Naive thymus-derived CD4-positive, alpha-beta T cell (primary cell): Measurements from ENCODE around the gene AKAIN1. TPM values are rescaled to one million over a fixed set of nuclear protein-coding genes. Genes with fewer than 3 reads are reported as not detected.

Source experiments
- ATAC-seq: fragments of 150-1000 bp; cut with Tn5 transposase; 2 replicates; pipeline ENCODE4 v1.10.0; 2021; ENCODE audit warnings: mild to moderate bottlenecking, moderate library complexity
- CTCF ChIA-PET: fragments of 350-600 bp; sonication (Branson Sonifier 250); formaldehyde crosslinking; loops from one replicate; lab custom pipeline; 2021; ENCODE audit warnings: antibody characterized with exemption; lab: Charles Lee
- POLR2A ChIA-PET: fragments of 350-600 bp; sonication (Branson Sonifier 250); formaldehyde crosslinking; loops from one replicate; lab custom pipeline; 2021; ENCODE audit warnings: antibody characterized with exemption, inconsistent platforms; lab: Charles Lee
- DNase-seq, 9 donors: peaks; one replicate each; pipeline versions ENCODE4 v3.0.0 to v3.0.0-alpha.2; 2020 to 2022; ENCODE audit warnings: mixed read lengths in 1 of 9
- H3K27ac ChIP-seq: one replicate; pipeline ENCODE4 v1.7.0; 2013; ENCODE audit warnings: mild to moderate bottlenecking, low read depth, low read length, moderate library complexity
- H3K27me3 ChIP-seq, 2 donors: one replicate each; pipeline ENCODE4 v1.7.0; 2013; ENCODE audit warnings: low read length in 2 of 2, mild to moderate bottlenecking in 2 of 2, moderate library complexity in 2 of 2; ENCODE audit not compliant: control insufficient read depth in 2 of 2, insufficient read depth in 2 of 2
- H3K36me3 ChIP-seq, 3 experiments: 1 replicate in 2 of 3; 2 replicates in 1 of 3; pipeline ENCODE4 v1.7.0; 2013; ENCODE audit warnings: low read length in 3 of 3, mild to moderate bottlenecking in 3 of 3, moderate library complexity in 1 of 3; ENCODE audit not compliant: insufficient read depth in 3 of 3, control insufficient read depth in 2 of 3
- H3K4me1 ChIP-seq, 2 donors: one replicate each; pipeline ENCODE4 v1.7.0; 2013; ENCODE audit warnings: low read length in 2 of 2, mild to moderate bottlenecking in 2 of 2, moderate library complexity in 1 of 2; ENCODE audit not compliant: control insufficient read depth in 2 of 2, insufficient read depth in 2 of 2
- H3K4me3 ChIP-seq: 2 replicates; pipeline ENCODE4 v1.7.0; 2013; ENCODE audit warnings: mild to moderate bottlenecking, low read length
- H3K9me3 ChIP-seq, 3 experiments: 1 replicate in 2 of 3; 2 replicates in 1 of 3; pipeline ENCODE4 v1.7.0; 2013; ENCODE audit warnings: low read length in 3 of 3; ENCODE audit not compliant: control insufficient read depth in 2 of 3
- H3K27ac Mint-ChIP-seq, 9 donors: one replicate each; pipeline ENCODE4 v1.8.0; 2020 to 2022; ENCODE audit warnings: mixed read lengths in 9 of 9, mild to moderate bottlenecking in 8 of 9, moderate library complexity in 5 of 9, inconsistent platforms in 2 of 9
- H3K27me3 Mint-ChIP-seq, 5 donors: one replicate each; pipeline ENCODE4 v1.8.0; 2021 to 2022; ENCODE audit warnings: mixed read lengths in 5 of 5, mild to moderate bottlenecking in 1 of 5
- H3K36me3 Mint-ChIP-seq, 5 donors: one replicate each; pipeline ENCODE4 v1.8.0; 2020 to 2022; ENCODE audit warnings: mixed read lengths in 5 of 5, mild to moderate bottlenecking in 3 of 5, inconsistent platforms in 1 of 5
- H3K4me1 Mint-ChIP-seq, 7 donors: one replicate each; pipeline ENCODE4 v1.8.0; 2020 to 2022; ENCODE audit warnings: mixed read lengths in 7 of 7, mild to moderate bottlenecking in 3 of 7, inconsistent platforms in 1 of 7
- H3K4me3 Mint-ChIP-seq, 10 donors: one replicate each; pipeline ENCODE4 v1.8.0; 2020 to 2022; ENCODE audit warnings: mild to moderate bottlenecking in 10 of 10, mixed read lengths in 10 of 10, moderate library complexity in 6 of 10, inconsistent platforms in 2 of 10
- H3K9me3 Mint-ChIP-seq, 11 donors: one replicate each; pipeline ENCODE4 v1.8.0; 2020 to 2022; ENCODE audit warnings: mixed read lengths in 11 of 11, mild to moderate bottlenecking in 4 of 11, inconsistent platforms in 1 of 11, moderate library complexity in 1 of 11
- intact Hi-C, 2 donors: fragments of 100-400 bp; cut with micrococcal nuclease; formaldehyde crosslinking; loops; one replicate each; pipeline ENCODE4 v1.15.1; 2023
- polyA plus RNA-seq, 2 donors: library from polyadenylated mRNA; unstranded; fragments of 300-500 nt; fragmentation: Illumina TruSeq; gene quantifications; one replicate each; pipeline ENCODE4 v1.2.3, GENCODE V29; 2021
- total RNA-seq, 6 experiments: library from RNA in 5 of 6; stranded (reverse) in 5 of 6; gene quantifications; 1 replicate in 5 of 6; 2 replicates in 1 of 6; pipeline ENCODE4 v1.2.3 and lab custom pipeline; 2021 to 2026

The AKAIN1 gene
- total and polyA plus RNA-seq, 7 experiments from 2014 or later, result not detected

DNA sequence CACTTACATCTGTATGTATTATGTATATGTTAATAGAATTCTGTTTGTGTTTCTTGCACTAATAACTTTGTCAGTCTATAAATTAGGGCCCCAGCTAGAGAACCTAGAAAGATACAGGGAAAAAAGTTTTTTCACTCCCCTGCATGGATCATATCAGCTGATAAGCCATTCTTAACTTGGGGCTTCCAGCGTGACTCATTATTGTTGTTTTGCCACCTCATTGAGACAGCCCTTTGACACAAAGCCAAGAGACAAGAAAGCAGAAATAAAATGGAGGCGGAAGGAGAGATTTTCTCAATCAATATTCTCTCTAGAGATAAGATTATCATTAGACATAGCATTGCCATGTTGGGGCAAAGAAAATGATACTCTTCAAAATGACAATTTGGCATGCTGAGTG lies 93.4 kb downstream of the AKAIN1 start:
- ChIA-PET CTCF (interaction anchor here (1.1 kb wide), 1 partner anchor 132 kb away, joined by 3 read pairs; no protein-coding TSS in a partner anchor), POLR2A (interaction anchor here (1.0 kb wide), 1 partner anchor 193 kb away, joined by 3 read pairs; no protein-coding TSS in a partner anchor)
- Histone ChIP-seq H3K4me3 (no peak overlapping the region), H3K9me3 (no peaks in the 10 kb centered on the region), H3K36me3 (no peaks in the 10 kb centered on the region), H3K4me1 (no peaks in the 10 kb centered on the region), H3K27me3 (no peaks in the 10 kb centered on the region), H3K27ac (no peak overlapping the region)
- Mint-ChIP-seq H3K4me3 (no peak overlapping the region), H3K9me3 (no peaks in the 10 kb centered on the region), H3K27me3 (no peaks in the 10 kb centered on the region), H3K4me1 (peaks cover 0 to 15% (median 7%) of the 10 kb centered on the region in 7 donors), H3K27ac (peak overlapping the region in 1 of 9 donors; percentile 2), H3K36me3 (no peaks in the 10 kb centered on the region)
- ATAC-seq, result no peak
- no peak for DNase-seq
- intact Hi-C loops, result loop anchor here in 1 of 2 donors (1.0 to 10.0 kb wide), 5 partner anchors 193 to 787 kb away; partner anchors contain the start of gene EPB41L3

DNA sequence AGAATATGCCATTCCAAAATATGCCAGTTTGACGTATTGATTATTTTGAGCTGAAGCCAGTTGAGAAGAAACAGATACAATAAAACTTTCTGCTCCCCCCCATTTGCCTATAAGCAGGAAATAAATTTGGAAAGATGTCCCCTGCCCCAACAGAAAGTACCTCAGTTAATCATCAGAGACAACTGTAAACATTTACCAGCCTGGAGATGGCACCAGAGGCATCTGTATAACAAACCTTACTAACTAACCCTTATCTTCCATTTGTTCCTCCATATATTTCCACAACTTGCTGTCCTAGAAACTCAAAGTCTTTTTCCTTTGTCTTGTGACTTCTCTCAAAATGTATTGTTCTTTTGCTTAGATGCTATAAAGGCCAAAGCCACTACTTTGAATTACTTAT lies 93.8 kb downstream of the AKAIN1 start:
- Histone ChIP-seq H3K4me1 (no peaks in the 10 kb centered on the region), H3K27me3 (no peaks in the 10 kb centered on the region), H3K36me3 (no peaks in the 10 kb centered on the region), H3K9me3 (no peaks in the 10 kb centered on the region), H3K27ac (no peak overlapping the region), H3K4me3 (no peak overlapping the region)
- H3K4me3 Mint-ChIP-seq, result no peak overlapping the region
- peak overlapping the region in 1 of 9 donors; percentile 2 for H3K27ac Mint-ChIP-seq
- ChIA-PET POLR2A (interaction anchor here (1.0 kb wide), 2 partner anchors 134 to 194 kb away, joined by 3 to 4 read pairs; no protein-coding TSS in a partner anchor), CTCF (interaction anchor here (0.7 to 1.1 kb wide), 2 partner anchors 132 to 192 kb away, joined by 3 read pairs; partner anchors contain the start of gene ZBTB14)
- no peaks in the 10 kb centered on the region for H3K36me3 Mint-ChIP-seq
- H3K4me1 Mint-ChIP-seq, result peaks cover 0 to 12% (median 7%) of the 10 kb centered on the region in 7 donors
- intact Hi-C loops, result loop anchor here in 1 of 2 donors (1.0 to 10.0 kb wide), 5 partner anchors 194 to 787 kb away; partner anchors contain the start of gene EPB41L3
- ATAC-seq (no peak), DNase-seq (peak in 4 of 9 donors; percentile 16 to 30 (median 22))
- no peaks in the 10 kb centered on the region for H3K9me3 Mint-ChIP-seq
- H3K27me3 Mint-ChIP-seq, result no peaks in the 10 kb centered on the region

DNA sequence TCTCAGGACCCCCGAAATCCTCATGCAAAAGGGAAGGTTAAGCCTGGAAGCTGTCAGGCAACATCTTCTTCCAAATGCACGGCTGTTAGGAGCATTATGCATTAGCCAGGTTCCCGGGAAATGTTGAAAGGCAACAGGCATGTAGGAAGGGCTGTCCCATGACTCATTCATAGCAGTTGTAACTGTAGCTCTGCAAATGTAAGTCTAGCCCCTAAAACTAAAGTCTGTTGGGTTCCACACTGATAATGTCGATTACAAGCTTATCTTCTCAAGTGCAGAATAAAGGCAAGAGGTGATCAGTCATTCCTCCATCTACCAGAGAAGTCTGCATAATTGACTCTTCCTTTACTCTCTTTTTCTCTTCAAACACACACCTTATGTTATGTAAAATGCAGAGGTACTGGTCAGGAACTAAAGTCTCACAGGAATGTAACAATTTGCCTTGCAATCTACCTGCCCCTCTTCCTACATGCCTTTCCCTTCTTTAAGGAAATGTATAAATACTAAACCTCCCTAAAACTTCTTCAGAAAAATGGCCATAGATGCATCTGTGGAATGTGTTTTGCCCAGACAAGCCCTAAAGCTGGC lies 99.8 kb downstream of the AKAIN1 start:
- no peak for ATAC-seq
- Mint-ChIP-seq H3K4me3 (no peak overlapping the region), H3K27me3 (no peaks in the 10 kb centered on the region), H3K36me3 (peaks cover 0 to 5% (median 0%) of the 10 kb centered on the region in 5 donors), H3K27ac (no peak overlapping the region), H3K4me1 (no peaks in the 10 kb centered on the region), H3K9me3 (peaks cover 0 to 11% (median 4%) of the 10 kb centered on the region in 11 donors)
- Histone ChIP-seq H3K27ac (no peak overlapping the region), H3K4me3 (no peak overlapping the region), H3K36me3 (no peaks in the 10 kb centered on the region), H3K4me1 (no peaks in the 10 kb centered on the region), H3K9me3 (peaks cover 0 to 4% (median 0%) of the 10 kb centered on the region in 3 experiments), H3K27me3 (no peaks in the 10 kb centered on the region)
- CTCF ChIA-PET, result no interaction called here
- POLR2A ChIA-PET, result no interaction called here
- no peak for DNase-seq
- intact Hi-C loops, result no loop called here

DNA sequence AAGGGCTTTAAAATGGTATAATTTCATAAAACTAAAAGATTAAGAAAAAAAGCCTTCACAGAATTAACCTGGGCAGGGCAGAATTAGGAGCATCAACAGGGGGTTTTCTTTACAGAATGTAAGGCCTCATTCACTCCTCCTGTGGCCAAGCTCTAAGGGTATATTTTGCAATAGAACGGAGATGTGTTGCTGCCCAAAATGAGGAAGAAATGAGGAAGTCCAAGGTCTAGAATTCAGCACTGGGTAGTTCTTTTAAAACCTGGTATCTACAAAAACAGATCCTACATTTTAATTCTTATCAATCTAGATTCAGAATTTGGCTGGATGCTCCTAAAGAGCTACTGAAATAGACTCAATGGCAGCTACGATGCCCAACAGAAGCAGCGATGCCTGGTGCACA lies 101.8 kb downstream of the AKAIN1 start:
- Mint-ChIP-seq H3K27me3 (no peaks in the 10 kb centered on the region), H3K27ac (no peak overlapping the region), H3K4me1 (no peaks in the 10 kb centered on the region), H3K4me3 (no peak overlapping the region), H3K36me3 (peaks cover 0 to 7% (median 5%) of the 10 kb centered on the region in 5 donors), H3K9me3 (peaks cover under 1 to 23% (median 11%) of the 10 kb centered on the region in 11 donors)
- Histone ChIP-seq H3K27ac (no peak overlapping the region), H3K27me3 (no peaks in the 10 kb centered on the region), H3K4me3 (no peak overlapping the region), H3K9me3 (peaks cover 0 to 4% (median 0%) of the 10 kb centered on the region in 3 experiments), H3K4me1 (no peaks in the 10 kb centered on the region), H3K36me3 (no peaks in the 10 kb centered on the region)
- DNase-seq (no peak), ATAC-seq (no peak)
- CTCF ChIA-PET, result no interaction called here
- POLR2A ChIA-PET, result interaction anchor here (0.6 kb wide), 2 partner anchors 12 to 14 kb away, joined by 3 read pairs; no protein-coding TSS in a partner anchor
- intact Hi-C loops, result no loop called here

DNA sequence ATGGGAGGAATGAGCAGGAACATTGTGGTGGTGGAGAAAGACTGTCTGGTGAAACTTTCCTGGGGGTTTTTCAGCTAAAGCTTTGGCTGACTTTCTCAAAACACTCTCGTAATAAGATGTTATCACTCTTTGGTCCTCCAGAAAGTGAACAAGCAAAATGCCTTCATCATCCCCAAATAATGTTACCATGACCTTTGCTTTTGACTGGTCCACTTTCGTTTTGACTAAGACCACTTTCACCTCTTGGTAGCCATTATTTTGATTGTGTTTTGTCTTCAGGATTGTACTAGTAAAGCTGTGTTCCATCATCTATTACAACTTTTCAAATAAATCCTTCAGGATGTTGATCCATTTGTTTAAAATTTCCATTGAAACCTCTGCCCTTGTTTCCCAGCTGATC lies 103.2 kb downstream of the AKAIN1 start:
- Histone ChIP-seq H3K4me1 (no peaks in the 10 kb centered on the region), H3K9me3 (peaks cover 0 to 4% (median 0%) of the 10 kb centered on the region in 3 experiments), H3K27me3 (no peaks in the 10 kb centered on the region), H3K4me3 (no peak overlapping the region), H3K27ac (no peak overlapping the region), H3K36me3 (no peaks in the 10 kb centered on the region)
- Mint-ChIP-seq H3K27ac (no peak overlapping the region), H3K36me3 (peaks cover 0 to 8% (median 7%) of the 10 kb centered on the region in 5 donors), H3K9me3 (peaks cover 3 to 37% (median 14%) of the 10 kb centered on the region in 11 donors), H3K4me3 (no peak overlapping the region), H3K4me1 (no peaks in the 10 kb centered on the region), H3K27me3 (no peaks in the 10 kb centered on the region)
- intact Hi-C loops, result no loop called here
- ChIA-PET CTCF (no interaction called here), POLR2A (no interaction called here)
- ATAC-seq, result no peak
- no peak for DNase-seq

Other genes with a start within 250 kb of the AKAIN1 start
- gene ZBTB14, start 98.5 kb upstream of the AKAIN1 start, total RNA-seq, result 10 to 100 TPM; 22.9 to 49.5 (median 28.6) TPM
- 10 to 100 TPM; 16.0 to 19.8 TPM for gene ZBTB14, start 98.5 kb upstream of the AKAIN1 start, polyA plus RNA-seq